Calu3 (cell line): ENCODE data around the gene ACSL5. TPM values are rescaled to one million over a fixed set of nuclear protein-coding genes. Genes with fewer than 3 reads are reported as not detected.

ENCODE experiments used
- BruUV-seq: library from RNA; stranded (reverse); fragments of 400-500 nt; replicated peaks from 2 replicates; lab custom pipeline; 2021; lab: Mats Ljungman, UMichigan
- CTCF ChIA-PET: fragments of 300-600 bp; sonication (Branson Sonifier 250); formaldehyde crosslinking; loops from one replicate; lab custom pipeline; 2022; ENCODE audit warnings: antibody characterized with exemption; lab: Charles Lee
- DNase-seq: peaks from one replicate; pipeline ENCODE4 v3.0.0; 2022
- H3K27ac Mint-ChIP-seq: one replicate; pipeline ENCODE4 v1.8.0; 2022; ENCODE audit warnings: mixed read lengths; ENCODE audit not compliant: unreplicated experiment
- H3K27me3 Mint-ChIP-seq: one replicate; pipeline ENCODE4 v1.8.0; 2022; ENCODE audit warnings: mixed read lengths; ENCODE audit not compliant: unreplicated experiment
- H3K36me3 Mint-ChIP-seq: one replicate; pipeline ENCODE4 v1.8.0; 2022; ENCODE audit warnings: mild to moderate bottlenecking, moderate library complexity, mixed read lengths; ENCODE audit not compliant: insufficient read depth, unreplicated experiment
- H3K4me1 Mint-ChIP-seq: one replicate; pipeline ENCODE4 v1.8.0; 2022; ENCODE audit warnings: mild to moderate bottlenecking, low read depth, mixed read lengths; ENCODE audit not compliant: unreplicated experiment
- H3K4me3 Mint-ChIP-seq: one replicate; pipeline ENCODE4 v1.8.0; 2022; ENCODE audit warnings: mild to moderate bottlenecking, low read depth, moderate library complexity, mixed read lengths; ENCODE audit not compliant: unreplicated experiment
- H3K9me3 Mint-ChIP-seq: one replicate; pipeline ENCODE4 v1.8.0; 2022; ENCODE audit warnings: low read depth, mixed read lengths; ENCODE audit not compliant: unreplicated experiment
- intact Hi-C: fragments of 100-400 bp; cut with micrococcal nuclease; formaldehyde crosslinking; loops from one replicate; pipeline ENCODE4 v1.10.0; 2022; ENCODE audit not compliant: unreplicated experiment
- total RNA-seq: library from RNA; stranded (reverse); gene quantifications from 2 replicates; pipeline ENCODE4 v1.2.3, GENCODE V29; 2022
- TF ChIP-seq, protein P1 (sequence below): fragments of 200-600 bp; IDR thresholded peaks from one replicate; pipeline ENCODE4 v1.8.0; 2022; ENCODE audit warnings: antibody characterized with exemption; ENCODE audit not compliant: unreplicated experiment

The ACSL5 gene
- total RNA-seq, 1 experiment from 2014 or later: 35.3 TPM

DNA sequence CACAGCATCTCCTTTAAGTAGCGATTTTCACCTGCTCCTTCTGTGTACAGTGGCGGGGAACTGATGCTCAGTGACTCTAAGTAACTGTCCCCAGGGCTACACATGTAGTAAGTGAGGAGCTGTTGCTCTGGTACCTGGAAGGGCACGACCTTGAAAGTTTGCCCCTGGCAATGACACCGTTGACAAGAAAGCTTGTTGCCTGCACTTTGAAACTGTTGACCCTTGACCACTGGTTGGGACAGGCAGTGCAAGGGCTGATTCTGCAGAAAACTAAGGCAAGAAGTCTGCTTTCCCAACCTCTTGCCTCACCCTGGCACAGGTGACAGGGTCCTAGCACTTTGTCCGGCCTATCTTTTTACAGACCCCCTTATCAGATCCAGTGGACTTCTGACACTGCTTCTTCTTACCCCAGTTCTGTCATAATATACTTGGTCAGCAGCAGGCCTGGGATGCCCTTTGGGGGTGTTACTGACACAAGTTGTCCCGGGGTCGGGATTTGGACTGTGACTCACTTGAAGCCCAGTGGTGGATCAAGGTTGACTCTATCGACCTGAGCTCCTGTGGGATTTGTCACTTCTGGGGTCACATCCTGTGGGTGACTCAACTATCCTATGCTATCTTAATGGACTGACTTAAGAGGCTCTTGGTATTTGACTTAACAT, 5.8 kb downstream of the ACSL5 start:
- CTCF ChIA-PET: interaction anchor here (0.6 to 1.0 kb wide), 2 partner anchors 10 to 52 kb away, joined by 3 read pairs; no protein-coding TSS in a partner anchor
- TF ChIP-seq, protein P1, sequence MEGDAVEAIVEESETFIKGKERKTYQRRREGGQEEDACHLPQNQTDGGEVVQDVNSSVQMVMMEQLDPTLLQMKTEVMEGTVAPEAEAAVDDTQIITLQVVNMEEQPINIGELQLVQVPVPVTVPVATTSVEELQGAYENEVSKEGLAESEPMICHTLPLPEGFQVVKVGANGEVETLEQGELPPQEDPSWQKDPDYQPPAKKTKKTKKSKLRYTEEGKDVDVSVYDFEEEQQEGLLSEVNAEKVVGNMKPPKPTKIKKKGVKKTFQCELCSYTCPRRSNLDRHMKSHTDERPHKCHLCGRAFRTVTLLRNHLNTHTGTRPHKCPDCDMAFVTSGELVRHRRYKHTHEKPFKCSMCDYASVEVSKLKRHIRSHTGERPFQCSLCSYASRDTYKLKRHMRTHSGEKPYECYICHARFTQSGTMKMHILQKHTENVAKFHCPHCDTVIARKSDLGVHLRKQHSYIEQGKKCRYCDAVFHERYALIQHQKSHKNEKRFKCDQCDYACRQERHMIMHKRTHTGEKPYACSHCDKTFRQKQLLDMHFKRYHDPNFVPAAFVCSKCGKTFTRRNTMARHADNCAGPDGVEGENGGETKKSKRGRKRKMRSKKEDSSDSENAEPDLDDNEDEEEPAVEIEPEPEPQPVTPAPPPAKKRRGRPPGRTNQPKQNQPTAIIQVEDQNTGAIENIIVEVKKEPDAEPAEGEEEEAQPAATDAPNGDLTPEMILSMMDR: no peak

DNA sequence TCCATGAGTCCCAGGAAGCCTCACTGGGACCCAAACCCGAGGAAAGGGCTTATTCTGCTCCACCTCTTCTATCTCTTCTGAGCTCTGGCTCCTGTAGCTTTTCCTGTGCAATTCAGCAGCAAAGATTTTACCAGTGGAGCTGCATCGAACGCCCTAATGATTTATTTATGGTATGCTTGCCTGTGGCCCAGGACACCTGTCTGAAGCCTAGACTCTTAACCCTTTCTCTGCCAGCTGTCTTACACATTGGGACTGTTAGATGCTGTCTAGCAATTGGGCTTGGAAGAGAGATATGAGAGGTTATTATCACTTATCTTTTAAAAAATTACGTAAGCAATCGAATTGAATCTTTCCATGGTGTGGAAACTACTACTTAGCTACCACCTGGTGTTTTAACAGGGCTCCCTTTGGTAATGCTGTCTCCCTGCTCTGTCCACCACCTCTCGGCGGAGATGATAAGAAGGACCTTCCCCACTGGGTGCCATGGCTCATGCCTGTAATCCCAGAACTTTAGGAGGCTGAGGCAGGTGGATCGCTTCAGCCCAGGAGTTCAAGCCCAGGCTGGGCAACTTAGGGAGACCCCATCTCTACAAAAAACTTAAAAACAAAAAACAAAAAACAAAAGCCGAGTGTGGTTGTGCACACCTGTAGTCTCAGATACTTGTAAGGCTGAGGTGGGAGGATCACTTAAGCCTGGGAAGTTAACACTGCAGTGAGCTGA, 8.8 kb downstream of the ACSL5 start:
- no peaks in the 10 kb centered on the region for H3K9me3 Mint-ChIP-seq
- intact Hi-C loops: no loop called here

More for the DNA sequence above, 5.8 kb downstream of the ACSL5 start:
- Mint-ChIP-seq H3K27me3 (no peaks in the 10 kb centered on the region), H3K36me3 (peaks cover 37% of the 10 kb centered on the region), H3K9me3 (no peaks in the 10 kb centered on the region), H3K27ac (peak overlapping the region; percentile 71), H3K4me3 (no peak overlapping the region), H3K4me1 (peaks cover 64% of the 10 kb centered on the region)
- no TSS peak for BruUV-seq
- intact Hi-C loops: loop anchor here (5.0 kb wide), 1 partner anchor 42 kb away; no protein-coding TSS in a partner anchor
- peak; percentile 66 for DNase-seq

DNA sequence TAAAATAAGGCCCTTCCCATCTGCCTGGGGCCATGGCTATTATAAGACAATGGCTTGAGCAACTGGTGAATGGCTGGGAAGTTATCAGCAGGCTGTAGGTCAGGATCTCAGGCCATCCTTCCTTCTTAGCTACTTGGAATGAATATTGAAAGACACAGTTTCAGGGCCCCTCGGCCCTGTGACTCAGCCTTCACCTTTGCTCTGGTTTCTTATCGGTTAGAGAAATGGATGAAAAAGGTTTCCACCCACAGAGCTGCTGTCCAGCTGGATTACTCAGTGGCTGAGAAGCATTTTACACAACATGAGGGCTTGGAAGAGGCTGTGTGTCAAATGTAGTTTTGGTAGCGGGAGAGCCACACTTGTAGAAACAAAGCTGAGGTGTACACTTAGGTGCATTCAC, 9.4 kb downstream of the ACSL5 start:
- BruUV-seq: no TSS peak
- DNase-seq: peak; percentile 49
- TF ChIP-seq, protein P1: no peak
- peak overlapping the region; percentile 91 for H3K27ac Mint-ChIP-seq
- H3K4me1 Mint-ChIP-seq: peaks cover 69% of the 10 kb centered on the region
- peak overlapping the region; percentile 28 for H3K4me3 Mint-ChIP-seq
- H3K27me3 Mint-ChIP-seq: no peaks in the 10 kb centered on the region
- H3K9me3 Mint-ChIP-seq: no peaks in the 10 kb centered on the region
- CTCF ChIA-PET: interaction anchor here (0.7 to 0.8 kb wide), 2 partner anchors 8 to 9 kb away, joined by 3 read pairs; no protein-coding TSS in a partner anchor
- peaks cover 21% of the 10 kb centered on the region for H3K36me3 Mint-ChIP-seq
- intact Hi-C loops: no loop called here

More for the DNA sequence above, 8.8 kb downstream of the ACSL5 start:
- CTCF ChIA-PET: interaction anchor here (0.8 kb wide), 1 partner anchor 8 kb away, joined by 3 read pairs; no protein-coding TSS in a partner anchor
- Mint-ChIP-seq H3K27me3 (no peaks in the 10 kb centered on the region), H3K27ac (peak overlapping the region; percentile 30), H3K36me3 (peaks cover 21% of the 10 kb centered on the region), H3K4me1 (peaks cover 70% of the 10 kb centered on the region), H3K4me3 (no peak overlapping the region)
- BruUV-seq: no TSS peak
- no peak for DNase-seq
- TF ChIP-seq, protein P1: no peak

DNA sequence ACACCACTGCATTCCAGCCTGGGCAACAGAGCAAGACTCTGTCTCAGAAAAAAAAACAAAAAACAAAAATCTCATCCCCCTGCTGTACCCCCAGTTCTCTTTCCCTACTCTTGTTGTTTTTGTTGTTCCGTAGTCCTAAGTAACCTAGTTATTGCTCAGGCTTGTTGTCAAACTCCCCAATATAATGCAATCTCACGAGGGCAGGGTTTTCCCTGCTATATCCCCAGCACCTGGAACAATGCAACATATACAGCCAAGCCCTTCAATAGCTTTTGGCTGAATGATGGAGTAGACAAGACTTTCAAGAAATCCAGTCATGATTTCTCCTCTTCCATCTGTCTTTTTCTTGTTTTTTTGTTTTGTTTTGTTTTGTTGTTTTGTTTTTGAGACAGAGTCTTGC, 10.2 kb downstream of the ACSL5 start:
- Mint-ChIP-seq H3K27me3 (no peaks in the 10 kb centered on the region), H3K4me3 (peak overlapping the region; percentile 28), H3K9me3 (no peaks in the 10 kb centered on the region), H3K27ac (peak overlapping the region; percentile 91), H3K36me3 (peaks cover 21% of the 10 kb centered on the region), H3K4me1 (peaks cover 77% of the 10 kb centered on the region)
- intact Hi-C loops: no loop called here
- CTCF ChIA-PET: interaction anchor here (0.7 kb wide), 1 partner anchor 8 kb away, joined by 3 read pairs; no protein-coding TSS in a partner anchor
- no peak for DNase-seq
- BruUV-seq: no TSS peak
- TF ChIP-seq, protein P1: no peak
